ENCODE measurements around the gene ADH6. TPM values are rescaled to one million over a fixed set of nuclear protein-coding genes. Genes with fewer than 3 reads are reported as not detected.
"Not testable (repeated sequence)": the region's sequence is repeated elsewhere in the genome, so short reads cannot be mapped to it uniquely, and the experiment has no call there.

The ADH6 gene
- total RNA-seq, 6 experiments from 2014 or later: 73.9 to 213 (median 124) TPM

DNA sequence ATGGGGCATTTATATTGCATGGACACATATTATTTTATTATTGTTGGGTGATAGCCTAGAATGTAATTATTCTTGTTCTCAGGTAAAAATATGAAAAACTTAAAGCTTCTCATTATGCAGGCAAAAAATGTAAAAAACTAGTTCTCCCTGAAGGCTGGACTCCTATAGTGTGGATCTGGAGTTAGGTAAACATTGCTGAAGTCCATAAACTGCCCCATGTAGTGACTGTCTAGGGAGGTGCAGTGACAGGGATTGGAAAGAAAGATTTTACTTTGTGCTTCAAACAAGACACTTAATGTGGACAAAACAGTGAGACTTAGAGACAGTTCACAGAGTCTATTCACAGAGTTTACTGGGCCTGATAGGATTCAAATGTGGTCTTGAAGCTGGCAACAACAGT, 17.0 kb downstream of the ADH6 start:
- TF ChIP-seq POLR2A (IDR thresholded peaks at IDR 0.05): no peak
- TF ChIP-seq, protein P1, sequence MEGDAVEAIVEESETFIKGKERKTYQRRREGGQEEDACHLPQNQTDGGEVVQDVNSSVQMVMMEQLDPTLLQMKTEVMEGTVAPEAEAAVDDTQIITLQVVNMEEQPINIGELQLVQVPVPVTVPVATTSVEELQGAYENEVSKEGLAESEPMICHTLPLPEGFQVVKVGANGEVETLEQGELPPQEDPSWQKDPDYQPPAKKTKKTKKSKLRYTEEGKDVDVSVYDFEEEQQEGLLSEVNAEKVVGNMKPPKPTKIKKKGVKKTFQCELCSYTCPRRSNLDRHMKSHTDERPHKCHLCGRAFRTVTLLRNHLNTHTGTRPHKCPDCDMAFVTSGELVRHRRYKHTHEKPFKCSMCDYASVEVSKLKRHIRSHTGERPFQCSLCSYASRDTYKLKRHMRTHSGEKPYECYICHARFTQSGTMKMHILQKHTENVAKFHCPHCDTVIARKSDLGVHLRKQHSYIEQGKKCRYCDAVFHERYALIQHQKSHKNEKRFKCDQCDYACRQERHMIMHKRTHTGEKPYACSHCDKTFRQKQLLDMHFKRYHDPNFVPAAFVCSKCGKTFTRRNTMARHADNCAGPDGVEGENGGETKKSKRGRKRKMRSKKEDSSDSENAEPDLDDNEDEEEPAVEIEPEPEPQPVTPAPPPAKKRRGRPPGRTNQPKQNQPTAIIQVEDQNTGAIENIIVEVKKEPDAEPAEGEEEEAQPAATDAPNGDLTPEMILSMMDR (IDR thresholded peaks at IDR 0.05): no peak
- peak; percentile 24 to 54 (median 35) for ATAC-seq
- peak overlapping the region in 2 of 3 donors; percentile 19 to 58 for H3K27ac ChIP-seq
- no peak for DNase-seq
- peaks cover 0 to 74% (median 20%) of the 10 kb centered on the region in 4 donors for H3K4me1 ChIP-seq
- intact Hi-C loops (cut with DNase I): no loop called here
- peaks cover 0 to 10% (median 0%) of the 10 kb centered on the region in 4 donors for H3K36me3 ChIP-seq
- no peaks in the 10 kb centered on the region for H3K27me3 ChIP-seq
- H3K4me3 ChIP-seq: no peak overlapping the region
- no peaks in the 10 kb centered on the region for H3K9me3 ChIP-seq

DNA sequence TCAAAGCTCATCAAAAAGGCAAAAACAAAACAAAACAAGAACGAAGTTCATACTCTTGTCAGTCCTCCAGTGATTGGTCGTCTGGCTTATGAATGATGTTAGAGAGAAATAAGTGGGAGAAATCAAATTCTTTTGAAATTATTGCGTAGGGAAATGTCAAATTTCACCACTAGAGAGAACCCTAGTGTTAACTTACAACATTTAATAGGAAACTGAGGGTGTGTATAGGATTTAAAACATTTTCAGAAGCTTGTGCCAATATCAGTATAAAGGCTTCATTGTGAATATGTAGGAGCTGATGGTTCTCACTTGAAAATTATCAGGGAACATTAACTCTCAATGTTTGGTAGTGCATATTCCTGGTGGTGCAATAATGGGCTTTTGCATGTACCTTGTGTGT, 17.4 kb downstream of the ADH6 start:
- ATAC-seq (peak; percentile 9 to 20 (median 16)), DNase-seq (no peak)
- no peaks in the 10 kb centered on the region for H3K27me3 ChIP-seq
- no peaks in the 10 kb centered on the region for H3K9me3 ChIP-seq
- peaks cover 0 to 10% (median 0%) of the 10 kb centered on the region in 4 donors for H3K36me3 ChIP-seq
- no peak overlapping the region for H3K4me3 ChIP-seq
- 17% methylated on average over 3 of the region's 3 CpGs for WGBS (ENCODE audit: insufficient coverage, low coverage, low lambda C conversion rate, missing lambda C conversion rate)
- H3K4me1 ChIP-seq: peaks cover 0 to 70% (median 20%) of the 10 kb centered on the region in 4 donors
- intact Hi-C loops (cut with DNase I): no loop called here
- TF ChIP-seq POLR2A (IDR thresholded peaks at IDR 0.05): no peak
- TF ChIP-seq, protein P1 (IDR thresholded peaks at IDR 0.05): peak; percentile 21 to 35 (median 28)
- H3K27ac ChIP-seq: peak overlapping the region in 2 of 3 donors; percentile 19 to 64

DNA sequence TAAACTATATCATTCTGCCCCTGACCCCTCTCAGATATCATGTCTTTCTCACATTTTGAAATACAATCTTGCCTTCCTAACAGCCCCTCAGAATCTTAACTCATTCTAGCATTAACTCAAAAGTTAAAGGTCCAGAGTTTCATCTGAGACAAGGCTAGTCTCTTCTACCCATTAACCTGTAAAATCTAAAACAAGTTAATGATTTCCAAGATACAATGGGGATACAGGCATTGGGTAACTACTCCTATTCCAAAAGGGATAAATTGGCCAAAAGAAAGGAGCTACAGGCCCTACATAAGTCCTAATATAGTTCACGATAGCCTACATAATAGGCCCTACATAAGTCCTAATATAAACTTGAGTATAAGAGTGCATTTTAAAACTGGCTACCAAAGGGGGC, 18.9 kb downstream of the ADH6 start:
- Histone ChIP-seq H3K36me3 (peaks cover 0 to 10% (median 0%) of the 10 kb centered on the region in 4 donors), H3K9me3 (no peaks in the 10 kb centered on the region), H3K4me3 (no peak overlapping the region), H3K27me3 (no peaks in the 10 kb centered on the region), H3K4me1 (peaks cover 0 to 56% (median 18%) of the 10 kb centered on the region in 4 donors), H3K27ac (peak overlapping the region in 1 of 3 donors; percentile 64)
- 25% methylated on average over 1 of the region's 1 CpG for WGBS (ENCODE audit: insufficient coverage, low coverage, low lambda C conversion rate, missing lambda C conversion rate)
- peak; percentile 69 to 76 (median 71) for ATAC-seq
- intact Hi-C loops (cut with DNase I): no loop called here
- TF ChIP-seq, protein P1 (IDR thresholded peaks at IDR 0.05): no peak
- no peak for TF ChIP-seq POLR2A (IDR thresholded peaks at IDR 0.05)
- DNase-seq: no peak

DNA sequence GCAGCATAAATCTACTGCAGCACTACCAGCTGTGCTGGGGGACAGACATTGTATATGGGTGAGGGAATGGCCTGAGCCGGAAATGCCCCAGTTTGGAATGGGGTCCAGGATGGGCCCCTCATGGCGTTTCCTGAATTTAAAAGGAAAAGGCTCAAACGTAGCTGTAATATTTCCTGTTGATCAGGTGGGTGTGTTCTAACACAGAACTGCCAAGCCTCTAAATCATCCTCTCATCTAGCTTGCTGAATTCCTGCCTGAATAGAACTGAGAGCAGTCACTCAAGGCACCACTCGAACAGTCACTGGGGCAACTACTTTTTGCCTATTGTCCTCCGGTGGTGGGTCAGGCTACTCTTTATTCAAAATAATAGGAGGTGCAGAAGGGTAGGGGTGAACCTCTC, 28.7 kb downstream of the ADH6 start:
- ATAC-seq (peak; percentile 40 to 76 (median 48)), DNase-seq (no peak)
- Histone ChIP-seq H3K27me3 (no peaks in the 10 kb centered on the region), H3K36me3 (no peaks in the 10 kb centered on the region), H3K27ac (peak overlapping the region in 2 of 3 donors; percentile 11 to 15), H3K9me3 (no peaks in the 10 kb centered on the region), H3K4me3 (no peak overlapping the region), H3K4me1 (peaks cover 0 to 27% (median 11%) of the 10 kb centered on the region in 4 donors)
- intact Hi-C loops (cut with DNase I): no loop called here
- TF ChIP-seq POLR2A (IDR thresholded peaks at IDR 0.05): no peak
- TF ChIP-seq, protein P1 (IDR thresholded peaks at IDR 0.05): no peak
- WGBS (ENCODE audit: insufficient coverage, low coverage, low lambda C conversion rate, missing lambda C conversion rate): 37% methylated on average over 4 of the region's 5 CpGs

DNA sequence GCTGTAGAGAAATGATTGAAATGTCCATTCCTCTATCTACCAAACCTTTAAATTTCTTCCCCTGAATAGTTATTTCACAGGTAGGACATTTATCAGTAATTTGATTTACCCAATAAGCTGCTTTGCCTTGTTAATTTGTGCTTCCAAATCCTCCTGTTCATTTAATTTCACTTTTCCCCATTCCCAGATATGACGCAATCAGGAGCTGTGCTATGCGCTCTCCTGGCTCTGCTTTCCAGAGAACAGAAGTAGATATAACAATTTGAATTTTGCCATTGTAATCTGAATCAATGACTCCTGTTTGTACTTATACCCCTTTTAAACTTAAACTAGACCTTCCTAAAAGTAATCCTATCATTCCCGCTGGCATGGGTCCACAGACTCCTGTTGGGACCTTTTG, 29.1 kb downstream of the ADH6 start:
- H3K9me3 ChIP-seq; H3K4me3 ChIP-seq; DNase-seq; H3K27me3 ChIP-seq; intact Hi-C loops (cut with DNase I); H3K36me3 ChIP-seq: not testable (repeated sequence)
- 17% methylated on average over 3 of the region's 3 CpGs for WGBS (ENCODE audit: insufficient coverage, low coverage, low lambda C conversion rate, missing lambda C conversion rate)
- peak in 1 of 4 donors; percentile 21 for ATAC-seq
- Histone ChIP-seq H3K27ac (peak overlapping the region in 2 of 3 donors; percentile 11 to 15), H3K4me1 (peaks cover 0 to 27% (median 11%) of the 10 kb centered on the region in 4 donors)
